HUES48 (cell line): ENCODE results near the gene ELMOD3.
"Not testable (repeated sequence)": the region's sequence is repeated elsewhere in the genome, so short reads cannot be mapped to it uniquely, and the experiment has no call there.

Source experiments
- H3K27ac ChIP-seq: one replicate; pipeline ENCODE4 v1.7.0; 2013; ENCODE audit warnings: low read depth, low read length, inconsistent platforms
- H3K27me3 ChIP-seq: 2 replicates; pipeline ENCODE4 v1.6.1; 2013; ENCODE audit warnings: mild to moderate bottlenecking, low read length; ENCODE audit not compliant: control insufficient read depth, insufficient read depth
- H3K36me3 ChIP-seq: 2 replicates; pipeline ENCODE4 v1.6.1; 2013; ENCODE audit warnings: low read length; ENCODE audit not compliant: control insufficient read depth, insufficient read depth
- H3K4me1 ChIP-seq: 2 replicates; pipeline ENCODE4 v1.6.1; 2013; ENCODE audit warnings: mild to moderate bottlenecking, low read length; ENCODE audit not compliant: control insufficient read depth, insufficient read depth
- H3K4me3 ChIP-seq: 2 replicates; pipeline ENCODE4 v1.5.1; 2013; ENCODE audit warnings: mild to moderate bottlenecking, low read depth, low read length
- H3K9ac ChIP-seq: 2 replicates; pipeline ENCODE4 v1.6.1; 2013; ENCODE audit warnings: mild to moderate bottlenecking, low read depth, low read length, moderate library complexity
- H3K9me3 ChIP-seq: 2 replicates; pipeline ENCODE4 v1.6.1; 2013; ENCODE audit warnings: low read length; ENCODE audit not compliant: control insufficient read depth, insufficient read depth

ELMOD3 gene

DNA sequence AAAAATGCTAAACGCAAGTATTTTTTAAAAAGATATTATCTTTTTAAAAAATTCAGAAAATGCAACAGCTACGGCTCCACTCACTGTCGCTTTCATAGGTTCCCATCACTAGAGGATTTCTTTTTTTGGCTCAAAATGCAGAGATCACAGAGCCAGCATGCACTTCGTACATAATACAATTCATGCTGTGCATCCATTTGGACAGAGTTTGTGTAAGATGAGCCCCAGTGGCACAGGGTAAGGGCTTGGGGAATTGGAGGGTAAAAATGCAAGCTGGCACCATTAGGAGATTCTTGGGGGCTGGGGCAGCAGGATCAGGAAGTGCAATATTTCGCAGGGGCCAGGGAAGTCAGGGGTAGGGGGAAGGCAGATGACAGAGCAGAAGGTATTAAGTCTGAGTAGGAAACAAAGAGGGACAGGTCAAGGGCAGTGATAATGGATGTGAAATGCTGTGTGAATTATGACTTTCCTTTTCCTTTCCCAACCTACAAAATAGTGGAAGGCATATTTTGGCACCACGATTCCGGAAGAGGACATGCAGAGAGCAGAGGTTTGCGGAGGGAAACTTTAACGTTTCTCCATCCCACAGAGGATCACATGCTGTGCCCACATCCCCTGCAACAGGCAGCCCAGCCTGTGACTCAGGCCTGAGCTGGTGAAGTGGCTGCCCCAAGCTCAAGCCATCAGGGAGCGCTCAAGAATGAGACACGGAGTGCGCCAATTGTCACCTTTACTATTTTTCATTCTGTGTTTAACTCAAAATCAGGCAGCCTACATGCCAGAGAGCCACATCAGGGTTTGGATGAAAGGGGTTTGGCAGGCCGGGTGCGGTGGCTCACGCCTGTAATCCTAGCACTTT lies 50.9 kb downstream of the ELMOD3 start:
- H3K36me3 ChIP-seq = peaks cover 6% of the 10 kb centered on the region
- no peaks in the 10 kb centered on the region for H3K27me3 ChIP-seq
- H3K9ac ChIP-seq = no peak overlapping the region
- no peak overlapping the region for H3K27ac ChIP-seq
- H3K4me1 ChIP-seq = peaks cover 28% of the 10 kb centered on the region
- H3K9me3 ChIP-seq = peaks cover 3% of the 10 kb centered on the region; the same call in 1 of the 2 replicates
- no peak overlapping the region for H3K4me3 ChIP-seq

DNA sequence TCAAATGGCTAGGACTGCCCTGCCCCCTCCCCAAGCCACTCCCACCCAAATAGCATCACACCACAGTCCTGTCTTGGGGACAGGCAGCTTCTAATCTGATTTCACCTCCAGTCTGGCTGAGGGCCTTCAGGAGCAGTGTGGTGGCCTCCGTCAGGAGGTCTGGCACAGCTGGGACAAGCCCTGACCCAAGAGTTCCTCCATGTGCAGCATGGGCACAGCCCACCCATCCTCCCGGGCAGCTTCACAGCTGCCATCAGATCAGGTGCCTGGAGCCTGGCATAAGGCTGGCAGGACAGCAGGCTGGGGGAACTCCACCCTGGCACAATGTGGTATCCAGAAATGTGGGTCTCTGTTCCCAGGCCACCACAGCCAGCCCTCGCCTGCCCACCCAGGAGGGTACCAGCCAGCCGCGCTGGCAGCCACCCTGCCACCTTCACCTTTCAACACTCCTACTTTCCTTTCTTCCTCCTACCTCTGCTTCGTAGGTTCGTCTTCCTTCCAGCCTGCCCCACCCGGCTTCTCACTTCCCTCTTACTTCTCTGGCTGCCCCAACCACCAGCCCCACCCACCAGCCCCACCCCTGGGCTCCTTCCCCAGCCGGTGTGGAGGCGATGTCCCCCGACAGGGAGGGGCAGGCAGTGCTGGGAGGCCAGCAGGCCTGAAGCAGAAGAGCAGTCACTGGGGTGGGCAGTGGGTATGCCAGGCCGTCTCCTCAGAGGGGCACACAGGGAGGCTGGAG lies 55.4 kb downstream of the ELMOD3 start, which contains the start of gene CAPG:
TSS of gene CAPG (minus strand) at position 522 of the 739 bp plus-strand sequence. CDS start 8,221 bp downstream, outside the sequence.
- Histone ChIP-seq H3K4me1 (peaks cover 37% of the 10 kb centered on the region), H3K9ac (no peak within 1 kb of the TSS)

DNA sequence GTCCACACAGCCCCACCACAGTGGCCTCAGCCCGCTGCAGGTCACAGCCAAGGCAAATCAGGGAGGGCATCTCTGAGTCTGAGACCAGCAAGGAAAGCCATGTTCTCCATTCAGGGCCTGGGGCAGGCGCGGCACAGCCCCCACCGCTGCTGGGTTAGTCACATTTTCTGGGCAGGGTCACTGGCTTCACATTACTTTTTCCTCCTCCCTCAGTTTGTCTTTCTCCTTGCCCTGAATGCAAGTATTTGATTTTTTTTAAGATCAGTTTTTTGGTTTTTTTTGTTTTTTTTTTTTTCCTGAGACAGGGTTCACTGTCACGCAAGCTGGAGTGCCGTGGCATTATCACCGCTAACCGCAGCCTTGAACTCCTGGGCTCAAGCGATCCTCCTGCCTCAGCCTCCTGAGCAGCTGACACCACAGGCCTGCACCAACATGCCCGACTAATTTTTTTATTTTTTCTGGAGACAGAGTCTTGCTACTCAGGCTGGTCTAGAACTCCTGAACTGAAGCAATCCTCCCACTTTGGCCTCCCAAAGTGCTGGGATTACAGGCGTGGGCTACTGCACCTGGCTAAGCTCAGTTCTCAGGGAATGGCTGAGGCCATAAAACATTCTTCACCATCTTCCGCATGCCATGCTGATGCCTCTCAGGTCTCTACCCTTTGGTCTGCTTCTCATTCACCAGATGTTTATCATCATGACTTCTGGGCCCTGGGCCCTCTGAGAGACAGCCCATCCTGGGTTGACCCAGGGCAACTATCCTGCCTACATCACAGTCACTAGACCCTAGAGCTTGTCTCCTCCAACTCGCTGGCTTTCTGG lies 56.2 kb downstream of the ELMOD3 start:
- H3K4me1 ChIP-seq = peaks cover 31% of the 10 kb centered on the region

More for the DNA sequence above, 55.4 kb downstream of the ELMOD3 start, which contains the start of gene CAPG:
- no peaks in the 10 kb centered on the region for H3K27me3 ChIP-seq
- no peaks in the 10 kb centered on the region for H3K9me3 ChIP-seq
- no peak within 1 kb of the TSS for H3K27ac ChIP-seq
- H3K4me3 ChIP-seq = peak within 1 kb of the TSS; percentile 17
- H3K36me3 ChIP-seq = no peaks in the 10 kb centered on the region

DNA sequence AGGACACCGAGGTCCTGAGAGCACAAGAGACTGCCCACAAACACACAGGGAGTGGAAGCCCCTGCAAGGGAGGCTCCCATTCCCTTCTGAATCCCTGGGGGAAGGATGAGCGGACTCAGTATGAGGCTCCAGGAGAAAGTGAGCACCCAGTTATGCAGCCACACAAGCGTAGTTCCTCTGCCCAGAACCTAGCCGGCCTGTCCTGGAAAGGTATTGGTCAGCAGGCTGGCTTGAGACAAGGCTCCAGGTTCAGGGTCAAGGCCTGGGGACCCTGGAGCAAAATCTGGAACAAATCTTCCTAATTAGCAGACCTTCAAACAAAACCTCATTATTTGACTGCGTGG lies 56.8 kb downstream of the ELMOD3 start:
- Histone ChIP-seq H3K27ac (no peak overlapping the region), H3K36me3 (no peaks in the 10 kb centered on the region), H3K9ac (no peak overlapping the region), H3K27me3 (no peaks in the 10 kb centered on the region), H3K4me3 (no peak overlapping the region), H3K9me3 (no peaks in the 10 kb centered on the region), H3K4me1 (peaks cover 31% of the 10 kb centered on the region)

More for the DNA sequence above, 56.2 kb downstream of the ELMOD3 start:
- Histone ChIP-seq H3K4me3 (no peak overlapping the region), H3K27ac (no peak overlapping the region), H3K9me3 (no peaks in the 10 kb centered on the region), H3K9ac (no peak overlapping the region), H3K36me3 (no peaks in the 10 kb centered on the region), H3K27me3 (no peaks in the 10 kb centered on the region)

DNA sequence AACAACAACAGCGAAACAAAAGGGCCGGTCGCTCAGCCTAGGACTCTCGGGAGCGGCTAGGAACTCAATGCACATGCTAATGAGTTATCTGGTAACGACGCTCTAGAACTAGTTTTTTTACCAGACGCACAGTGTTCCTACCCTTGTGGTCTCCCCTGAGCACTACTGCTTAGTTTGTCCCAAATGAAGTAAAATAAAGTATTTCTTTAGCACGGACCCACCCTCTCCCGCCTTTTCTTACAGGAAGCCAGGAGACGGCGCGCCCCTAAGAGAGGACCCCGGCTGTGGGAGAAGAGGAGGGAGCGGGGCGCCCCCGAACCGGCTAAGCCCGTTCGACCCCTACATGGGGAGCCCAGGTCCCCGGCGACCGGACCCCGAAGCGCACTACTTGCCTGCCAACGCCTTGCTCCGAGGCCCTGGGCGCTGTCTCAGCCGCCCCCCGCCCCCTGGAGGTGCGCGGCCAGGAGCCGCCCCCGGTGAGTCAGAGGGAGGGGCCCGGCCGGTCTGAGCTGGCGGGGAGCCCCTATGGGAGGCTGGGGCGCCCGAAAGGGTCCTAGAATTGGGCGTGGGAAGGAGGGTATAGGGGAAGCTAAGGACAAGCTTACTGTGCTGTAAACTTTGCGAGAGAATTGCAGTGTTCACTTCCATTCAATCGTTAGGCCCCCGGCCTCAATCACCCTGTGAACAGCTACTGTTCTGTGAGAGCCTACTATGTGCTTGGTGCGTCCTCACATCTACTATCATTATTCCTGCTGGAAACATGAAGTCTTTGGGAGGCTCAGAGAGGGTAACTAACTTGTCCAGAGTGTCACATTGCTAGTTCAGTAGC lies 59.2 kb downstream of the ELMOD3 start:
- peaks cover 28% of the 10 kb centered on the region for H3K4me1 ChIP-seq
- no peaks in the 10 kb centered on the region for H3K27me3 ChIP-seq
- H3K4me3 ChIP-seq = peak overlapping the region; percentile 71
- no peaks in the 10 kb centered on the region for H3K36me3 ChIP-seq
- peak overlapping the region; percentile 57 for H3K9ac ChIP-seq
- H3K9me3 ChIP-seq = no peaks in the 10 kb centered on the region
- H3K27ac ChIP-seq = peak overlapping the region; percentile 47

DNA sequence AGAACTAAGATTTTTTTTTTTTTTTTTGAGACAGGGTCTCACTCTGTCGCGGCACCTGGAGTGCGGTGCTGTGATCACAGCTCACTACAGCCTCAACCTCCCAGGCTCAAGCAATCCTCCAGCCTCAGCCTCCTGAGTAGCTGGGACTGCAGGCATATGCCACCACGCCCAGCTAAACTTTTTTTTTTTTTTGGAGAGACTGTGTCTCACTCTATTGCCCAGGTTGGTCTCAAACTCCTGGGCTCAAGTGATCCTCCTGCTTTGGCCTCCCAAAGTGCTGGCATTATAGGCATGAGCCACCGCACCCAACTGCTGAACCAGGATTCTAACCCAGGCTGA lies 59.8 kb downstream of the ELMOD3 start:
- H3K27ac ChIP-seq, H3K36me3 ChIP-seq, H3K9ac ChIP-seq, H3K27me3 ChIP-seq, H3K9me3 ChIP-seq: not testable (repeated sequence)
- H3K4me1 ChIP-seq = peaks cover 28% of the 10 kb centered on the region
- peak overlapping the region; percentile 71 for H3K4me3 ChIP-seq

DNA sequence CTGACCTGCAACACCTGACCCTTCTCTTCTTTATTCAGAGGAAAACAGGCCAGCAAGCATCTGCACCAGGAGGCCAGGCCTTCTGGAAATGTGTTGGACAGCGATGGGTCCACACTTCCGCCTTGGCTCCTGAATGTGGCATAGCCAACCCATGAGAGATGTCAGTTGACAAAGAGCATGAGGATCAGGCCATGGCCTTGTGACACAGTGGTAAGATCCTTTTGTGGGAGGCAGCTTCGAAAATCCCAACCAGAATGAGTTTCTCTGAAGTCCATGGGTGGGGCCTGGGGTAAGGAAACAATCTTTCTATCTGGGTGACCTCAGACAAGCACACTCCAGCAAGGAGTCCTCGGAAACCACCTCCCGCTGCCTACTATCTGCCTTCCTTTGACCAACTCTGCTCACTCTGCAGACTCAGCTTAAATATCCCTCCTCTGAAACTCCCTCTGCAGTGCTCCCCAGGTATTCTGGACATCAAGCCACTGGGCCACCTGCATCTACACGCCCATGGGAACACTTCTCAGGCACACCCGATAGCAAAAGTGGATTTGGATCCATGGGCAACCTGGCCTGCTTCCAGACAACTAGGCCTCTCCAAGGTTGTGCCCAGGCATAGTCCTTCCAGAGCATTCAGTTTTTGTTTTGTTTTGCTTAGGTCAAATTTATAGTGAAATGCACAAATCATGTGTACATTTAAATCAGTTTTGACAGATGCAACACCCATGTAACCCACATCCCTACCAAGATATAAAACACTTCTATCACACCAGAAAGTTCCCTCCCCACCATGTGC lies 60.4 kb downstream of the ELMOD3 start:
- Histone ChIP-seq H3K27me3 (no peaks in the 10 kb centered on the region), H3K4me1 (peaks cover 26% of the 10 kb centered on the region), H3K9me3 (no peaks in the 10 kb centered on the region), H3K27ac (no peak overlapping the region), H3K4me3 (no peak overlapping the region), H3K36me3 (no peaks in the 10 kb centered on the region), H3K9ac (no peak overlapping the region)

DNA sequence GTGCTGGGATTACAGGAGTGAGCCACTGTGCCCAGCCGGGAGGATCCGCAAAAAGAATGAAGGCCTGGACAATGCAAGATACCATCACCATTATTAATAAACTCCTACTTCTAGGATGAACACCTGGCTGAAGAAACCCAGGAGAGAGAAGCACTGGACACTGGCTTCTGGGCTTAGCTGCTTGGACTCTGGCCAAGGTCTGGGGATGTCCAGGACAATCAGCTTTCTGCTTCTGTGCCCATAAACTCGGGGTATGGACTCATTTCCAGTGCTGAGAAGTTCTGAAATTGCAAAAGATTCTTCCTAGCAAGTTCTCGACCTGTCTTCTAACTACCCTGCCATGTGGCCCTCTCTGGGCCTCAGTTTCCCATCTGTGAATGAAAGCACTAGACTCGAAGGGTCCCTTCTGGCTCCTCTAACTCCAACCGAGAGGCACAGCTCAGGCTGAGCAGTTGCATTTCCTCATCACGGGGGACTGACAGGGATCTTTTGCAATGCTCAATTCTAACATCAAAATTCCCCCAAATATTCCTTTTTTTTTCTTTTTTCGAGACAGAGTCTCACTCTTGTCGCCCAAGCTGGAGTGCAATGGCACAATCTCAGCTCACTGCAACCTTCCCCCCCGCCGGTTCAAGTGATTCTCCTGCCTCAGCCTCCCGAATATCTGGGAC lies 61.5 kb downstream of the ELMOD3 start:
- H3K9ac ChIP-seq = no peak overlapping the region
- H3K4me1 ChIP-seq = peaks cover 23% of the 10 kb centered on the region
- no peak overlapping the region for H3K27ac ChIP-seq
- H3K36me3 ChIP-seq = no peaks in the 10 kb centered on the region
- H3K9me3 ChIP-seq = no peaks in the 10 kb centered on the region
- H3K27me3 ChIP-seq = no peaks in the 10 kb centered on the region
- no peak overlapping the region for H3K4me3 ChIP-seq

DNA sequence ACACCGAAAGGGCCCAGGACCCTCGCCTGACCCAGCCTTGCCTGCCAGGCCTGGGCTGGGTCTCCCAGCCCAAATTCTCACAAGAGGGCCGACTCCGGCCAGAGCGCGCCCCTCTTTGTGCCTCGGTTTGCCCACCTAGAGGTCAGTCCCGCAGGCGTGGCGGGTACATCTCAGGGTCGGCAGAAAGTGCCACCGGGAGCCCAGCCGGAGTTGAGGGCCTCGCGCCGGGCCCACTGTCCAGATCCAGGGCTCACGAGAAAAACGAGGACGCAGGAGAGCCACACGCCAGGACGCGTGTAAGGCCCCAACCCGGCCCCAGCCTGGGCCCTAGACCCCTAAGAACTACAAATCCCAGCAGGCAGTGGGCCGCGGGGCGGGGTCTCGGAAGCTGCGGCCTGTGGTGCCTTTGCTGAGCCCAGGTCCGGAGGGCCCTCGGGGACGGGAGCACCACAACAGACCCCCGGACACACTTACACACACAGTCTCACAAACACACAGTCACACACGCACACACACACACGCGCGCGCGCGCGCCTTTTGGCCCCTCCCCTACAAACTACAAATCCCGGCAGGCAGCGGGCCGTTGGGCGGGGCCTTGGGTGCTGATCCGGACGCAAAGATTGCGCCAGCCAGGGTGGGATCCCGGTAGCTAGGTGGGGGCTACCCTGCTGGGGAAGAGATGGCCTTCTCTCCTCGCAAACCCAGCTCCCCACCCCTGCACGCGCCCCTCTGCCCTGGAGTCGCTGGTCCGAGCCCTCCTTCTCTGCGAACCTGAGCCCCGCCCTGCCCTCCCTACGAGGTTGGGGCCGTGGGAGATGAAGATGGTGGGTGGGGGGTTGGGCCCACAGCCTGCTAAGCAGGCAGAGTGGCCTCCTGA lies 63.8 kb downstream of the ELMOD3 start, which contains the start of gene SH2D6:
TSS of gene SH2D6 (plus strand) at position 583 of the 877 bp plus-strand sequence. CDS start 10,752 bp downstream, outside the sequence.
- H3K4me1 ChIP-seq = peaks cover 23% of the 10 kb centered on the region
- peak within 1 kb of the TSS; percentile 96 for H3K4me3 ChIP-seq
- H3K9ac ChIP-seq = peak within 1 kb of the TSS; percentile 91
- H3K27ac ChIP-seq = peak within 1 kb of the TSS; percentile 85
- H3K36me3 ChIP-seq = no peaks in the 10 kb centered on the region
- no peaks in the 10 kb centered on the region for H3K27me3 ChIP-seq
- H3K9me3 ChIP-seq = no peaks in the 10 kb centered on the region
